A549 (cell line): ENCODE data around the gene TTC28.

ENCODE experiments used
- CBX2 ChIP-seq: fragments of 200-600 bp; sonication (generic); IDR thresholded peaks from 2 replicates; pipeline ENCODE4 v1.6.1; 2016; ENCODE audit warnings: low read depth, mild to moderate bottlenecking, borderline replicate concordance
- CHD2 ChIP-seq: fragments of 150-350 bp; IDR thresholded peaks from 2 replicates; pipeline ENCODE4 v1.6.1; 2014; ENCODE audit warnings: low read length; ENCODE audit not compliant: partially characterized antibody
- CTCF ChIP-seq: fragments of >200 bp; sonication (Bioruptor Twin); formaldehyde crosslinking; IDR thresholded peaks from 3 replicates; pipeline ENCODE4 v1.5.1; 2016
- EP300 ChIP-seq, 2 experiments: fragments of >200 bp; sonication (Bioruptor Twin); formaldehyde crosslinking; IDR thresholded peaks; 2 replicates in 1 of 2; 3 replicates in 1 of 2; pipeline ENCODE4 v1.6.1; 2016 to 2017
- HOXA7 ChIP-seq: fragments of 250-450 bp; sonication (Bioruptor Pico); IDR thresholded peaks from 2 replicates; pipeline ENCODE4 v1.5.0; 2020; ENCODE audit warnings: mild to moderate bottlenecking, moderate library complexity
- HOXB13 ChIP-seq: fragments of 250-450 bp; sonication (Bioruptor Pico); IDR thresholded peaks from 2 replicates; pipeline ENCODE4 v1.5.0; 2020; ENCODE audit warnings: low read depth, mild to moderate bottlenecking, moderate library complexity
- KDM1A ChIP-seq: fragments of 200-600 bp; sonication (generic); IDR thresholded peaks from 2 replicates; pipeline ENCODE4 v1.6.1; 2016; ENCODE audit warnings: low read depth, mild to moderate bottlenecking
- POLR2A ChIP-seq: IDR thresholded peaks from 2 replicates; pipeline ENCODE4 v1.6.1; 2012; ENCODE audit warnings: mild to moderate bottlenecking, low read length
- RFX5 ChIP-seq: fragments of 450-650 bp; IDR thresholded peaks from 2 replicates; pipeline ENCODE4 v1.7.1; 2014; ENCODE audit warnings: antibody characterized with exemption, mild to moderate bottlenecking, moderate library complexity
- SREBF2 ChIP-seq: fragments of 450-650 bp; IDR thresholded peaks from 2 replicates; pipeline ENCODE4 v1.6.1; 2014; ENCODE audit warnings: mild to moderate bottlenecking, moderate library complexity
- TF ChIP-seq, protein P1 (sequence below): fragments of 450-650 bp; IDR thresholded peaks from 2 replicates; pipeline ENCODE4 v1.6.1; 2014; ENCODE audit warnings: antibody characterized with exemption
- TF ChIP-seq, protein P2 (sequence below): IDR thresholded peaks from 2 replicates; pipeline ENCODE4 v1.6.1; 2012
- TF ChIP-seq, protein P3 (sequence below): fragments of >200 bp; sonication (Bioruptor Twin); formaldehyde crosslinking; IDR thresholded peaks from 3 replicates; pipeline ENCODE4 v1.6.1; 2016
- TF ChIP-seq, protein P4 (sequence below): fragments of 200-600 bp; sonication (generic); IDR thresholded peaks from 2 replicates; pipeline ENCODE4 v1.6.1; 2016; ENCODE audit warnings: antibody characterized with exemption, mild to moderate bottlenecking, moderate library complexity

DNA sequence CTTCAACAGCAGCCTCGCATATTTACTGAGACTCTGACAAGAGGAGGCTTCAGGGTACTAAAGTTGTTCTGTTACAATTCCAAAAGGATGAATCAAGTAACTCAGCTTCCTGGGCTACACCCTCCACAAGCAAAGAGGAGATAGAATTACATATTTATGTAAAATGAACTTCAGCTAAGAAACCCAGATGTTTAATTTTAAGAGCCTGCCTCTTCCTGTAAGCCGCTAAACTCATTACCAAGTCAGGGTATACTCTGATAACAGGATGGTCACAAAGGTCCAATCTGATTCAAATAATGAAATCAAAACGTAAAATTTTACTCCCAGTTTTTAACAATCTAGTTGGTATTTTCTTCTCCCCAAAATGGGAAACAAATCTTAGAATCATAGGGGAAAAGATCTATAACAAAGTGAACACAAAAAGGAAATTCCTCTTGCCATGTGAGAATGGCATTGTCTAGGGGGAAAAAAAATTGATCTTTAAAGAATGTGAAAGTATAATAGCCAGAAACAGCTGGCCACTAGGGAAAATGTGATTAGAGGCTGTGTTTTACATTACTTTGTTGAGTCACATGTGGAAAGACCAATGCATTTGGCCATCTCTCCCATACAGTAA is 31.0 kb upstream of the TTC28 start:
- TF ChIP-seq CTCF (no peak), CHD2 (no peak), EP300 (IDR thresholded peaks at IDR 0.05) (no peak), POLR2A (no peak), HOXB13 (CRISPR knock-in tag) (no peak), HOXA7 (CRISPR knock-in tag) (no peak), CBX2 (no peak), SREBF2 (no peak), RFX5 (no peak), KDM1A (no peak)
- TF ChIP-seq, protein P1, sequence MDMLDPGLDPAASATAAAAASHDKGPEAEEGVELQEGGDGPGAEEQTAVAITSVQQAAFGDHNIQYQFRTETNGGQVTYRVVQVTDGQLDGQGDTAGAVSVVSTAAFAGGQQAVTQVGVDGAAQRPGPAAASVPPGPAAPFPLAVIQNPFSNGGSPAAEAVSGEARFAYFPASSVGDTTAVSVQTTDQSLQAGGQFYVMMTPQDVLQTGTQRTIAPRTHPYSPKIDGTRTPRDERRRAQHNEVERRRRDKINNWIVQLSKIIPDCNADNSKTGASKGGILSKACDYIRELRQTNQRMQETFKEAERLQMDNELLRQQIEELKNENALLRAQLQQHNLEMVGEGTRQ = no peak
- TF ChIP-seq, protein P2, sequence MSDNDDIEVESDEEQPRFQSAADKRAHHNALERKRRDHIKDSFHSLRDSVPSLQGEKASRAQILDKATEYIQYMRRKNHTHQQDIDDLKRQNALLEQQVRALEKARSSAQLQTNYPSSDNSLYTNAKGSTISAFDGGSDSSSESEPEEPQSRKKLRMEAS = no peak
- TF ChIP-seq, protein P3, sequence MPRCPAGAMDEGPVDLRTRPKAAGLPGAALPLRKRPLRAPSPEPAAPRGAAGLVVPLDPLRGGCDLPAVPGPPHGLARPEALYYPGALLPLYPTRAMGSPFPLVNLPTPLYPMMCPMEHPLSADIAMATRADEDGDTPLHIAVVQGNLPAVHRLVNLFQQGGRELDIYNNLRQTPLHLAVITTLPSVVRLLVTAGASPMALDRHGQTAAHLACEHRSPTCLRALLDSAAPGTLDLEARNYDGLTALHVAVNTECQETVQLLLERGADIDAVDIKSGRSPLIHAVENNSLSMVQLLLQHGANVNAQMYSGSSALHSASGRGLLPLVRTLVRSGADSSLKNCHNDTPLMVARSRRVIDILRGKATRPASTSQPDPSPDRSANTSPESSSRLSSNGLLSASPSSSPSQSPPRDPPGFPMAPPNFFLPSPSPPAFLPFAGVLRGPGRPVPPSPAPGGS = no peak
- TF ChIP-seq, protein P4, sequence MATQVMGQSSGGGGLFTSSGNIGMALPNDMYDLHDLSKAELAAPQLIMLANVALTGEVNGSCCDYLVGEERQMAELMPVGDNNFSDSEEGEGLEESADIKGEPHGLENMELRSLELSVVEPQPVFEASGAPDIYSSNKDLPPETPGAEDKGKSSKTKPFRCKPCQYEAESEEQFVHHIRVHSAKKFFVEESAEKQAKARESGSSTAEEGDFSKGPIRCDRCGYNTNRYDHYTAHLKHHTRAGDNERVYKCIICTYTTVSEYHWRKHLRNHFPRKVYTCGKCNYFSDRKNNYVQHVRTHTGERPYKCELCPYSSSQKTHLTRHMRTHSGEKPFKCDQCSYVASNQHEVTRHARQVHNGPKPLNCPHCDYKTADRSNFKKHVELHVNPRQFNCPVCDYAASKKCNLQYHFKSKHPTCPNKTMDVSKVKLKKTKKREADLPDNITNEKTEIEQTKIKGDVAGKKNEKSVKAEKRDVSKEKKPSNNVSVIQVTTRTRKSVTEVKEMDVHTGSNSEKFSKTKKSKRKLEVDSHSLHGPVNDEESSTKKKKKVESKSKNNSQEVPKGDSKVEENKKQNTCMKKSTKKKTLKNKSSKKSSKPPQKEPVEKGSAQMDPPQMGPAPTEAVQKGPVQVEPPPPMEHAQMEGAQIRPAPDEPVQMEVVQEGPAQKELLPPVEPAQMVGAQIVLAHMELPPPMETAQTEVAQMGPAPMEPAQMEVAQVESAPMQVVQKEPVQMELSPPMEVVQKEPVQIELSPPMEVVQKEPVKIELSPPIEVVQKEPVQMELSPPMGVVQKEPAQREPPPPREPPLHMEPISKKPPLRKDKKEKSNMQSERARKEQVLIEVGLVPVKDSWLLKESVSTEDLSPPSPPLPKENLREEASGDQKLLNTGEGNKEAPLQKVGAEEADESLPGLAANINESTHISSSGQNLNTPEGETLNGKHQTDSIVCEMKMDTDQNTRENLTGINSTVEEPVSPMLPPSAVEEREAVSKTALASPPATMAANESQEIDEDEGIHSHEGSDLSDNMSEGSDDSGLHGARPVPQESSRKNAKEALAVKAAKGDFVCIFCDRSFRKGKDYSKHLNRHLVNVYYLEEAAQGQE = no peak
